H1 (cell line): ENCODE data around the gene TMEM120B. TPM values are rescaled to one million over a fixed set of nuclear protein-coding genes. Genes with fewer than 3 reads are reported as not detected.

Experiments used
- CTCF ChIA-PET: fragments of 300-600 bp; sonication (Branson Sonifier 250); formaldehyde crosslinking; loops from one replicate; lab custom pipeline; 2021; ENCODE audit not compliant: partially characterized antibody; lab: Charles Lee
- POLR2A ChIA-PET: fragments of 300-600 bp; sonication (Branson Sonifier 250); formaldehyde crosslinking; loops from one replicate; lab custom pipeline; 2021; ENCODE audit warnings: inconsistent platforms; ENCODE audit not compliant: partially characterized antibody; lab: Charles Lee
- DNase-seq, 2 experiments: peaks; one replicate each; pipeline versions ENCODE4 v3.0.0 to v3.0.0-alpha.2; 2010 to 2022; ENCODE audit warnings: low spot score in 2 of 2, low read depth in 1 of 2, mixed read lengths in 1 of 2
- FAIRE-seq: peaks from 2 replicates; lab custom pipeline; 2011; peaks lifted over from hg19 to GRCh38; lab: Jason Lieb, UNC
- H2AFZ ChIP-seq: 2 replicates; pipeline ENCODE4 v1.8.1; 2012; ENCODE audit warnings: low read length, inconsistent platforms
- H2AK5ac ChIP-seq: 2 replicates; pipeline ENCODE4 v1.6.1; 2013; ENCODE audit warnings: low read depth, low read length
- H2BK120ac ChIP-seq: replicated peaks from 2 replicates; pipeline ENCODE3; 2013; ENCODE audit warnings: low read depth, low read length, inconsistent platforms
- H2BK12ac ChIP-seq: 2 replicates; pipeline ENCODE4 v1.6.1; 2013; ENCODE audit warnings: low read depth, low read length
- H2BK15ac ChIP-seq: 2 replicates; pipeline ENCODE4 v1.6.1; 2013; ENCODE audit warnings: low read length
- H2BK20ac ChIP-seq: 2 replicates; pipeline ENCODE4 v1.6.1; 2013; ENCODE audit warnings: low read length
- H2BK5ac ChIP-seq: 2 replicates; pipeline ENCODE4 v1.6.1; 2013; ENCODE audit warnings: low read depth, low read length
- H3K14ac ChIP-seq: 2 replicates; pipeline ENCODE4 v1.6.1; 2013; ENCODE audit warnings: inconsistent platforms; ENCODE audit not compliant: insufficient read length
- H3K18ac ChIP-seq: 2 replicates; pipeline ENCODE4 v1.6.1; 2013; ENCODE audit warnings: low read length; ENCODE audit errors: extremely low read depth
- H3K23ac ChIP-seq: 2 replicates; pipeline ENCODE4 v1.6.1; 2013; ENCODE audit warnings: inconsistent platforms; ENCODE audit not compliant: insufficient read length
- H3K23me2 ChIP-seq: 2 replicates; pipeline ENCODE4 v1.6.1; 2013; ENCODE audit warnings: low read depth, low read length
- H3K27ac ChIP-seq: 2 replicates; pipeline ENCODE4 v1.6.1; 2011; ENCODE audit warnings: low read depth, low read length, inconsistent platforms
- H3K27me3 ChIP-seq, 4 experiments: replicated peaks in 1 of 4; 1 replicate in 1 of 4; 2 replicates in 3 of 4; pipeline versions ENCODE4 v1.6.1 to v1.8.1; 2011 to 2013; ENCODE audit warnings: low read length in 3 of 4, mild to moderate bottlenecking in 3 of 4, inconsistent platforms in 2 of 4, mixed read lengths in 2 of 4, moderate library complexity in 1 of 4; ENCODE audit not compliant: control insufficient read depth in 3 of 4, insufficient read depth in 3 of 4; ENCODE audit errors: extremely low read depth in 1 of 4
- H3K36me3 ChIP-seq, 4 experiments: 2 replicates each; pipeline versions ENCODE4 v1.6.1 to v1.8.1; 2011 to 2013; ENCODE audit warnings: mild to moderate bottlenecking in 4 of 4, low read length in 3 of 4, moderate library complexity in 2 of 4, control low read depth in 1 of 4, inconsistent platforms in 1 of 4; ENCODE audit not compliant: insufficient read depth in 4 of 4, control insufficient read depth in 2 of 4
- H3K4ac ChIP-seq: replicated peaks from 2 replicates; pipeline ENCODE3; 2013; ENCODE audit warnings: low read length, low read depth, mixed read lengths, inconsistent platforms; ENCODE audit not compliant: insufficient read length
- H3K4me1 ChIP-seq, 4 experiments: replicated peaks in 1 of 4; 1 replicate in 1 of 4; 2 replicates in 3 of 4; pipeline versions ENCODE4 v1.6.1 to v1.8.1; 2011 to 2013; ENCODE audit warnings: low read length in 3 of 4, inconsistent platforms in 2 of 4, mixed read lengths in 1 of 4; ENCODE audit not compliant: insufficient read depth in 4 of 4, control insufficient read depth in 3 of 4
- H3K4me2 ChIP-seq, 2 experiments: 2 replicates each; pipeline versions ENCODE4 v1.6.1 to v1.8.1; 2011 to 2013; ENCODE audit warnings: low read depth in 2 of 2, low read length in 2 of 2, control low read depth in 1 of 2, inconsistent platforms in 1 of 2, mild to moderate bottlenecking in 1 of 2; ENCODE audit not compliant: insufficient read depth in 1 of 2
- H3K4me3 ChIP-seq, 4 experiments: fragments of 200-600, 300-600 bp in 1 of 4; sonication (generic), shearing (Covaris generic), sonication (Bioruptor Twin) in 1 of 4; 2 replicates each; pipeline versions ENCODE4 v1.5.1 to v1.8.1; 2011 to 2016; ENCODE audit warnings: low read length in 4 of 4, low read depth in 3 of 4, control low read depth in 2 of 4, inconsistent platforms in 2 of 4, mild to moderate bottlenecking in 2 of 4, mixed read lengths in 1 of 4, moderate library complexity in 1 of 4; ENCODE audit not compliant: insufficient read depth in 2 of 4; ENCODE audit errors: extremely low read depth in 1 of 4
- H3K56ac ChIP-seq: replicated peaks from 2 replicates; pipeline ENCODE3; 2013; ENCODE audit warnings: low read depth, mild to moderate bottlenecking, mixed read lengths, low read length, inconsistent platforms; ENCODE audit not compliant: insufficient read length
- H3K79me1 ChIP-seq: 2 replicates; pipeline ENCODE4 v1.6.1; 2013; ENCODE audit warnings: low read depth, low read length, control low read depth
- H3K79me2 ChIP-seq, 2 experiments: 2 replicates each; pipeline versions ENCODE4 v1.6.1 to v1.8.1; 2012 to 2013; ENCODE audit warnings: low read length in 2 of 2, mild to moderate bottlenecking in 2 of 2, inconsistent platforms in 1 of 2; ENCODE audit not compliant: insufficient read depth in 2 of 2, control insufficient read depth in 1 of 2
- H3K9ac ChIP-seq, 4 experiments: replicated peaks in 1 of 4; 1 replicate in 1 of 4; 2 replicates in 3 of 4; pipeline versions ENCODE4 v1.6.1 to v1.8.1; 2011 to 2013; ENCODE audit warnings: low read depth in 3 of 4, low read length in 3 of 4, control low read depth in 2 of 4, mild to moderate bottlenecking in 2 of 4, moderate library complexity in 2 of 4, inconsistent platforms in 1 of 4; ENCODE audit errors: extremely low read depth in 1 of 4
- H3K9me3 ChIP-seq, 2 experiments: 2 replicates each; pipeline versions ENCODE4 v1.6.1 to v1.8.1; 2012 to 2013; ENCODE audit warnings: mild to moderate bottlenecking in 2 of 2, moderate library complexity in 2 of 2, control low read depth in 1 of 2, inconsistent platforms in 1 of 2, low read depth in 1 of 2, low read length in 1 of 2, mixed read lengths in 1 of 2; ENCODE audit not compliant: insufficient read depth in 2 of 2
- H4K20me1 ChIP-seq, 2 experiments: replicated peaks in 1 of 2; 2 replicates each; pipeline versions ENCODE3 to v1.8.1; 2011 to 2013; ENCODE audit warnings: inconsistent platforms in 2 of 2, low read length in 2 of 2, mild to moderate bottlenecking in 1 of 2; ENCODE audit not compliant: insufficient read depth in 2 of 2, control insufficient read depth in 1 of 2
- H4K5ac ChIP-seq: 2 replicates; pipeline ENCODE4 v1.6.1; 2013; ENCODE audit warnings: low read length, low read depth, mixed read lengths, inconsistent platforms; ENCODE audit not compliant: insufficient read length
- H4K8ac ChIP-seq: 2 replicates; pipeline ENCODE4 v1.8.0; 2013; ENCODE audit warnings: mild to moderate bottlenecking, moderate library complexity, low read length, inconsistent platforms; ENCODE audit not compliant: insufficient read depth; ENCODE audit errors: extremely low read depth
- H4K91ac ChIP-seq: replicated peaks from 2 replicates; pipeline ENCODE3; 2013; ENCODE audit warnings: low read length, mixed read lengths, inconsistent platforms; ENCODE audit not compliant: insufficient read length
- KDM5A ChIP-seq: fragments of 200-600 bp; IDR thresholded peaks from 2 replicates; pipeline ENCODE4 v1.7.1; 2012; ENCODE audit warnings: mild to moderate bottlenecking, low read length, inconsistent platforms, mixed read lengths
- NRF1 ChIP-seq: IDR thresholded peaks from 2 replicates; pipeline ENCODE4 v1.6.1; 2011; ENCODE audit warnings: mild to moderate bottlenecking, low read depth, low read length, improper control_type of control experiment
- PHF8 ChIP-seq: fragments of 200-600 bp; sonication (generic); conservative IDR thresholded peaks from 2 replicates; pipeline ENCODE4 v1.7.1; 2012; ENCODE audit warnings: low read depth, mild to moderate bottlenecking, inconsistent platforms, low read length, moderate library complexity
- POLR2AphosphoS5 ChIP-seq: IDR thresholded peaks from 2 replicates; pipeline ENCODE4 v1.6.1; 2011; ENCODE audit warnings: low read depth, low read length
- TBP ChIP-seq: IDR thresholded peaks from 2 replicates; pipeline ENCODE4 v1.6.1; 2011; ENCODE audit warnings: low read depth, low read length, improper control_type of control experiment
- USF2 ChIP-seq: IDR thresholded peaks from 2 replicates; pipeline ENCODE4 v1.6.1; 2011; ENCODE audit warnings: low read length, improper control_type of control experiment
- WGBS, 2 experiments: shearing (Covaris generic) in 1 of 2; methylation state at CpG; one replicate each; pipeline versions ENCODE4 v1.1.6 to v1.1.7; 2013 to 2015; ENCODE audit warnings: low lambda C conversion rate in 2 of 2, mixed read lengths in 2 of 2, inconsistent platforms in 1 of 2, low coverage in 1 of 2, missing lambda C conversion rate in 1 of 2; ENCODE audit not compliant: insufficient replicate concordance in 2 of 2, insufficient coverage in 1 of 2, insufficient read length in 1 of 2; ENCODE audit errors: extremely low coverage in 1 of 2, missing lambda C conversion rate in 1 of 2; 5-methylcytosine and 5-hydroxymethylcytosine counted together
- polyA plus RNA-seq, 7 experiments: library from polyadenylated mRNA; depleted of rRNA in 3 of 7; stranded (reverse) in 5 of 7; unstranded in 2 of 7; fragments of >200 nt in 5 of 7; fragments of 200-250 nt in 2 of 7; gene quantifications; 1 replicate in 5 of 7; 2 replicates in 1 of 7; 4 replicates in 1 of 7; pipeline versions ENCODE4 v1.2.1 to v1.2.3, GENCODE V29; 2011 to 2013; ENCODE audit warnings: missing spikeins in 2 of 7, mixed read lengths in 2 of 7
- total RNA-seq: library from RNA; stranded (reverse); fragmentation: NEBNext Ultra II Directional; extraction: Animal tissue kit (Norgen Biotek cat#: 25700); gene quantifications from 2 replicates; pipeline ENCODE4 v1.2.1, GENCODE V29; 2021

TMEM120B gene
- total and polyA plus RNA-seq, 2 of the 8 experiments (the other 6 are each of a cell fraction or from before 2014, with no cell fraction given) = 22.0 to 29.1 TPM

DNA sequence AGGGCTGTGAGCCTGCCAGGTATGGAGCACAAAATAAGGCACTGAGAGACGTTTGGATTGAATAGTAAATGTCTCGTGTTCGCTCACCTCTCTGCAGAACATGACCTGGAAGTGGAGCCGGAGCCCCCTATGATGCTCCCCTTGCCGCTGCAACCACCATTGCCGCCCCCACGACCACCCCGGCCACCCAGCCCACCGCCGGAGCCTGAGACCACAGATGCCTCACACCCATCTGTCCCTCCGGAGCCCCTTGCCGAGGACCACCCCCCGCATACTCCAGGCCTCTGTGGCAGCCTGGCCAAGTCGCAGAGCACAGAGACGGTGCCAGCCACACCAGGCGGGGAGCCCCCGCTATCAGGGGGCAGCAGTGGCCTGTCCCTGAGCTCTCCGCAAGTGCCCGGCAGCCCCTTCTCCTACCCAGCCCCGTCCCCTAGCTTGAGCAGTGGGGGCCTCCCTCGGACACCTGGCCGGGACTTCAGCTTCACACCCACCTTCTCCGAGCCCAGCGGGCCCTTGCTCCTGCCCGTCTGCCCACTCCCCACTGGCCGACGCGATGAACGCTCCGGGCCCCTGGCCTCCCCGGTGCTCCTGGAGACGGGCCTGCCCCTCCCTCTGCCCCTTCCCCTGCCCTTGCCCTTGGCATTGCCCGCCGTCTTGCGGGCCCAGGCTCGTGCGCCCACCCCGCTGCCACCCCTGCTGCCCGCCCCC lies 110.0 kb downstream of the TMEM120B start:
- 96% methylated on average over 21 of the region's 39 CpGs; no CpG with 5 or more reads in 1 of the 2 experiments for WGBS, 2 experiments
- Histone ChIP-seq H2BK20ac (no peak overlapping the region), H3K27ac (no peak overlapping the region)
- CTCF ChIA-PET = interaction anchor here (1.0 to 14.5 kb wide), 5 partner anchors 11 to 66 kb away, joined by 3 to 163 read pairs (median 5); partner anchors contain the start of genes PSMD9 and RHOF
- TF ChIP-seq POLR2AphosphoS5 = no peak
- TF ChIP-seq PHF8 = no peak
- TF ChIP-seq NRF1 = no peak
- no peak for TF ChIP-seq KDM5A
- TF ChIP-seq USF2 = no peak
- TF ChIP-seq TBP = no peak
- TF ChIP-seq, all 59 proteins: peak for 0
- POLR2A ChIA-PET = interaction anchor here (0.9 to 2.7 kb wide), 4 partner anchors 12 to 71 kb away, joined by 3 to 10 read pairs (median 4); no protein-coding TSS in a partner anchor
- Histone ChIP-seq H3K4ac (no peak overlapping the region), H4K20me1 (peaks cover 0 to 14% of the 10 kb centered on the region in 2 experiments), H3K36me3 (peaks cover 6 to 33% (median 20%) of the 10 kb centered on the region in 4 experiments), H4K5ac (no peak overlapping the region), H3K9ac (no peak overlapping the region), H3K18ac (no peak overlapping the region), H3K9me3 (no peaks in the 10 kb centered on the region), H2AK5ac (no peak overlapping the region), H3K4me3 (no peak overlapping the region), H3K4me2 (no peak overlapping the region), H2BK12ac (no peak overlapping the region), H3K27me3 (no peaks in the 10 kb centered on the region), H2AFZ (no peak overlapping the region), H3K79me1 (no peaks in the 10 kb centered on the region), H3K4me1 (no peaks in the 10 kb centered on the region), H2BK5ac (no peak overlapping the region), H2BK15ac (no peak overlapping the region), H2BK120ac (no peak overlapping the region), H3K23ac (no peak overlapping the region), H4K8ac (no peak overlapping the region; the same call in 1 of the 2 replicates), H4K91ac (no peak overlapping the region), H3K23me2 (no peaks in the 10 kb centered on the region), H3K14ac (no peak overlapping the region), H3K56ac (no peak overlapping the region), H3K79me2 (no peaks in the 10 kb centered on the region)
- DNase-seq (no peak), FAIRE-seq (no peak)
